GM12873 (cell line): Measurements from ENCODE around the gene GNAS.

Experiments
- TF ChIP-seq, protein P1 (sequence below): IDR thresholded peaks from 2 replicates; pipeline ENCODE4 v1.5.1; 2012; ENCODE audit warnings: low read depth, mild to moderate bottlenecking, moderate library complexity, low read length, control low read depth; ENCODE audit not compliant: insufficient read depth; ENCODE audit errors: missing control alignments

The GNAS gene

GRCh38 chr20:58921564-58921963, 69.0 kb downstream of the GNAS start:
- TF ChIP-seq, protein P1, sequence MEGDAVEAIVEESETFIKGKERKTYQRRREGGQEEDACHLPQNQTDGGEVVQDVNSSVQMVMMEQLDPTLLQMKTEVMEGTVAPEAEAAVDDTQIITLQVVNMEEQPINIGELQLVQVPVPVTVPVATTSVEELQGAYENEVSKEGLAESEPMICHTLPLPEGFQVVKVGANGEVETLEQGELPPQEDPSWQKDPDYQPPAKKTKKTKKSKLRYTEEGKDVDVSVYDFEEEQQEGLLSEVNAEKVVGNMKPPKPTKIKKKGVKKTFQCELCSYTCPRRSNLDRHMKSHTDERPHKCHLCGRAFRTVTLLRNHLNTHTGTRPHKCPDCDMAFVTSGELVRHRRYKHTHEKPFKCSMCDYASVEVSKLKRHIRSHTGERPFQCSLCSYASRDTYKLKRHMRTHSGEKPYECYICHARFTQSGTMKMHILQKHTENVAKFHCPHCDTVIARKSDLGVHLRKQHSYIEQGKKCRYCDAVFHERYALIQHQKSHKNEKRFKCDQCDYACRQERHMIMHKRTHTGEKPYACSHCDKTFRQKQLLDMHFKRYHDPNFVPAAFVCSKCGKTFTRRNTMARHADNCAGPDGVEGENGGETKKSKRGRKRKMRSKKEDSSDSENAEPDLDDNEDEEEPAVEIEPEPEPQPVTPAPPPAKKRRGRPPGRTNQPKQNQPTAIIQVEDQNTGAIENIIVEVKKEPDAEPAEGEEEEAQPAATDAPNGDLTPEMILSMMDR, result no peak

DNA sequence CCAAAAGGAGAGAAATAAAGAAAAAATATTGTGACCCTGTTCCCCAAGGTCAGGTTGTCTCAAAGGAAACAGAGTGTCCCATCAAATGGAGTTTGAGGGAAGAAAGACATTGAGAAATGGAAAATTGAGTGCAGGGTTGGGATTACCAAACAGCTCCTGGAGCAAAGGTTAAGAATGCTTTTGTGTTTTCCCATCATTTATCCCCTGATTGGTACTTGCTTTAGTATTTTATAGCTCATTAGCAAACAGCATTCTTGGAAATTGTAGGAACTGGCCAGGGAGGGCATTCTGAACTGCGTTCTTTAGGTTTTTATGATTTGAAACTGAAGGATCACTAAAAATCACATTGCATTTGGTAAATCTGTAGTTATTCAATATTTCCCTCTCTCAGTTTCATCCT, 69.5 kb downstream of the GNAS start:
- TF ChIP-seq, protein P1, result no peak

DNA sequence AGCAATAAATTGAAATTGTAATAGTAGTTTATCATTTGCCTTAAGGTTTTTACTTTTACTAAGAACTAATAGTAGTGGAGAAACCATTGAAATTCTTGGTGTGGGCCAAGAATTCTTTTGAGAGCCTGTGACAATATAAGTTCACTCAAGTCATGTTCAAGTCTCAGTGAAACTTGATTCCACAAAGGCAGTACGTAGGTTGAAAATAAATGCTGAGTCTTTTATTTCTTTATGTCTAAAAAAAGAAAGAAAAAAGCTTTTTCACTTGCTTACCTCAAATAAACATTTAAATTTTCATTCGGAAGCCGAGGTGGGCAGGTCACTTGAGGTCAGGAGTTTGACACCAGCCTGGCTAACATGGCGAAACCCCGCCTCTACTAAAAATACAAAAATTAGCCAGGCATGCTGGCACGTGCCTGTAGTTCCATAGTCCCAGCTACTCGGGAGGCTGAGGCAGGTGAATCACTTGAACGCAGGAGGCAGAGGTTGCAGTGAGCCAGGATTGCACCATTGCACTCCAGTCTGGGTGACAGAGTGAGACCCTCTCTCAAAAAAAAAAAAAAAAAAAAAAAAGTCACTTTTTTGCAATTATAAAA, 70.7 kb downstream of the GNAS start:
- TF ChIP-seq, protein P1, result no peak

GRCh38 chr20:58926802-58927489, 74.4 kb downstream of the GNAS start:
- TF ChIP-seq, protein P1, result no peak

DNA sequence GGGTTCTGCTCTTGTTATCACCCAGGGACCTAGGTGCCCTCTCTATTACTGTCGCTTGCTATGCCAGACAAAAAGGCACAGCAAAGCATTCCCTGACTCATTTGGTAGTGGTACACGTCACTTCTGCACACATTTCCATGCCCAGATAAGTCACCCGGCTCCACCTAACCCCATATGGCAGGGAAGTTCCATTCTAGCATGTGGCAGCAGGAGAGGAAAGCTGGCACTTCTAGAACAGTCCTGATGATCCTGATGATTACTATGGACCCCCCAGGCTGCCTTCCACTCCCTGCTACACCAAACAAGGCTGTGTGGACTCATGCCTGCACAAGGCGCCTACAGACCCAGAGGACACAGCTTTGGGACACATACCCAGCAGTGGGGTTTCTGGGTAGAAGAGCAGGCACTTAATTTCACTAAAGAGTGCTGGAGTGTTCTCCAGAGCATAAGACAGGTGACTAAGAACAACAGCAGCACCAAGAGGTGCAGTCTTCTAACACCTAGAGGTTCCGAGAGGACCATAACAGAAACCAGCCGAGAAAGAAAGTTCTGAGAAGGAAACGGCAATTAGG, 75.1 kb downstream of the GNAS start:
- TF ChIP-seq, protein P1, result no peak

DNA sequence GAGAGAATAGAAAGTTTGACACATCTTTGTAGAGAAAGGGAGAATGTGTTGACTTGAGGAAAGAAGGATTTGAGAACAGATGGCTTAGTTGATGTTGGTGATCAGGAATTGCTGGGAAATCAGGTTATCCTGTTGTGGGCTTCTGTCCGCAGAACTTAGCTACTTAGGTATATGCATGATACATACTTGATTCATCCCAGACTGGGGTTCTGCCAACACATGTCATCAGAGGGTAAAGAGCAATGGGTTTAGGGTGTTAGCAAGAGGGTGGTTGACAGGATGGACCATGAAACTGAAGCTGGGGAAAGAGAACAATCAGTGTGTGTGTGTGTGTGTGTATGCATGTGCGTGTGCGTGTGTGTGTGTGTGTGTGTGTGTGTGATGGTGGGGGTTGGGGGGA, 78.0 kb downstream of the GNAS start:
- TF ChIP-seq, protein P1, result no peak

GRCh38 chr20:58932170-58932569, 79.7 kb downstream of the GNAS start:
- TF ChIP-seq, protein P1, result no peak
